GM19328 (cell line): ENCODE data around the gene NALF2.
A peak's percentile ranks its signal among the peaks of the same experiment; 100 is the strongest.

ENCODE experiments used
- ATAC-seq: cut with Tn5 transposase; IDR thresholded peaks from one replicate; pipeline ENCODE4 v1.9.1; 2021; ENCODE audit warnings: mild to moderate bottlenecking, moderate library complexity; ENCODE audit not compliant: unreplicated experiment

Gene NALF2

DNA sequence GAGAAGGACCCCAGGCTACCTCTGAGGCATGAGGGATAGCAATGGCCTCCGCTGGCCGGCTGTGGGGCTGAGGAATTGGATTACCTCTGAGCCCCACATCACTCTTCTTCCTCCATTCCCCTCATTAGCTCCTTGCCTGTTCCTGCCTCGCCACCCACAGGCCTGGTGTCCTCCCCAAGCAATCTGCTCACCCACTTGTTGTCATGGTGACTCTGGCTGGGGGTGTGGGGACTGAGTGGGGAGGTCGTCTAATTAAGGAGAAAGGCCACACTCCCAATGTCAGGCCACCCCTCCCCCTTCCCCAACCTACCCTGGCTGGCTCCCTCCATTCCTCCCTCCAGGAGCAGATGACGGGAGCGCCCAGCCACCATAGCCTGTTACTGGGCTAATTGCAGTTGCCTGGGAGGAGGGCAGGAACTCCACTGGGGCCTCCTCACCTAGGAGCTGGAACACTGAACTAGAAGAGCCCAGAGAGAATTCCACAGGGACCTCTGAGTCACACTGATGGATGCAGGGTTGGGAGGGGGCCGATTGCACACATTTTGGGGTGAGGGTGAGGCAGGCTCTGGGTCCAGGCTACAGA, 20.7 kb downstream of the NALF2 start:
- no peak for ATAC-seq

- ATAC-seq: no peak
These were observed 26.2 kb downstream of the NALF2 start for GRCh38 chrX:69530306-69530705.

GRCh38 chrX:69531031-69531755, 27.1 kb downstream of the NALF2 start:
- ATAC-seq: no peak

DNA sequence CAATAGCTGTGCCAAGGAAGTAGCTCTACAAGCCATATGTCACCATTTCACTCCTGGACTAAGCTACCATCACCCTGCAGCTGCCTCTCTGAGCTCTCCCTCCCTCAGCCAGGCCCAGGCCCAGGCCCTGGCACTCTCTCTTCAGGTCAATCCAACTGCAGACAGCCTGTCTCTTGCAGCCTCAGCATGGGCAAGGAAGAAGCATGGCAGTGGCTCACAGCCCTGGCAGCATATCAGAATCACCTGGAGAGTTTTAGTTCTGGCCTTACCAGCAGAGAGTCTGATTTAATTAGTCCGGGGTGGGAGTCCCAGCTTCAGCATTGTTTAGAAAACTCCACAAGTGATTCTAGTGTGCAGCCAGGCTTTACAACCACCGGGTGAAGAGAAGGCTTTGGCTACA, 31.5 kb downstream of the NALF2 start:
- ATAC-seq: no peak

- ATAC-seq: peak; percentile 66
These were observed 34.3 kb downstream of the NALF2 start for GRCh38 chrX:69538321-69538876.

GRCh38 chrX:69539437-69539836, 35.3 kb downstream of the NALF2 start:
- peak; percentile 49 for ATAC-seq

DNA sequence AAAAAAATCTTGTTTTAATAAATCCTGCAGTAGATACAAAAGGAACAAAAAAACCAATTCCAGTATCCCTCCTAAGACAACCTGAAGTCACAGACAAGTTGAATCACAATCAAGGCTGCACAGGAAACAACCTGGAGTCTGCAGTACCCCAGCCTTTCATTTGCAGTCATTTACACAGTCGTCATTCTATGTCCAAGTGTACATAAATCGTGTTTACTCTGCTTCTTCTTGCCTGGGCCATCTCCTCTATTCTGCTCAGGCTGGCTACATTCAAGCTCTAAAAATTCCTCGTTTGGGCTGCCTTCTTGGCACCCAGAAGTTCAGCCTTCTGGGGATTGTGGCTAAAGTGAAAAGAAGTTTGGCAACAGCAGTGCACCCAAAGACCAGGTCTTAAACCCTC, 37.8 kb downstream of the NALF2 start:
- ATAC-seq: no peak

- no peak for ATAC-seq
These were observed 39.4 kb downstream of the NALF2 start for GRCh38 chrX:69543572-69543971.

DNA sequence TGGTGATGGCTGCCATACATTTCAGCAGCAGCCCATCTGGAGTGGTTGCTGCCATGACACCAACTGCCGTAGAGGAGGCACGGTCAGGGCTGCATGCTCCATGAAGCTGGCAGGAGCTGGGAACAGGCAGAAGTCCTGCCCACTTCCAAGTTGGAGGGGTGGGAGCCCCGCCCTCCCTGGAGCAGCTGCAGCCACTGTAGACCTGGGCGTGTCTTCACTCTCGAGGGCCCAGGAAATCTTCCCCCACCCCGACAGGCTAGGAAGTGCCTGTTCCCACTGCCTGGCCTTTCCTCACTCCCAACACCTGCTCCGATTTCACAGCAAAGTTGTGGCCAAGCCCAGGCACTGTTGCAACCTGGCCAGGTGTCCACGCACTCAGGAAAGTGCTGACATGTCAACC, 42.3 kb downstream of the NALF2 start:
- ATAC-seq: no peak

GRCh38 chrX:69546978-69547377, 42.9 kb downstream of the NALF2 start:
- no peak for ATAC-seq

DNA sequence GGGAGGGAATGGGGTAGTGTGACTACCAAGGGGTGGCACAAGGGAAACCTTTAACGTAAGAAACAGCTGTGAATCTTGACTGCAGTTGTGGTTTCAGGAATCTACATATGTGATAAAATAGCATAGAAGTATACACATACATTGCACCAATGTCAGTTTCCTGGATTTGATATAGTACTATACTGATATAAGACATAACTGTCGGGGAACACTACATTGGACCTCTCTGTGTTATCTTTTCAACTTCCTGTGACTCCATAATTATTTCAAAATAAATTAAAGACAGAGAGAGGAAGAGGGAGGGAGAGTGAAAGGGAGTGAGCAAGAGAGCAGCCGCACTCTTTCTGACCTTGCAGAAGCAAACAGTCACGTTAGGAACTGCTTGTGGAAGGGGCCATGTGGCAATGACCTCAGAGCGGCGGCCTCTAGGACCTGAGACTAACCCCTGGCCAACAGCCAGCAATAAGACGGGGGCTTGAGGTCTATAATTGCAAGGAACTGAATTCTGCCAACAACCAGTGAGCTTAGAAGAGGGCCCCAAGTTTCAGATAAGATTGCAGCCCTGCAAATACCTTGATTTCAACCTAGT, 47.4 kb downstream of the NALF2 start:
- no peak for ATAC-seq

DNA sequence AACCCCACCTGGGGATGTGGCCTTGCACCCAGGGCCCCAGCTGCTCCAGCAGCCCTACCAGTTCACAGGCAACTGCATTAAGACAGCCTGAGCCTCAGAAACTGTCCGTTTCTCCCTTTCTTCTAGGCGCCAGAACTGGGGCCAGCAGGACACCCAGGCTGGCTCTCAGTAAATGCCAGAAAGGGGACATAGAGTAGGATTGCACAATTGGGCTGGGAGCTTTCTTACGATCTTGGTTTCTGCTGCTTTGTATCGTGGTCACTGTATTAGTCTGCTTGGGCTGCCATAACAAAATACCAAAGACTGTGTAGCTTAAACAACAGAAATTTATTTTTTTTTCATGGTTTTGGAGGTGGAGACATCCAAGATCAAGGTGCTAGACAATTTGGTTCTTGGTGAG, 48.4 kb downstream of the NALF2 start:
- ATAC-seq: no peak
